Colonic mucosa (tissue), 4 donors: Measurements from ENCODE around the gene GAS7. TPM values are rescaled to one million over a fixed set of nuclear protein-coding genes. Genes with fewer than 3 reads are reported as not detected.

ENCODE experiments used
- DNase-seq: peaks from one replicate; pipeline ENCODE4 v3.0.0-alpha.2; 2020
- H3K27ac ChIP-seq: fragments of 200-600 bp; one replicate; pipeline ENCODE4 v1.8.0; 2021
- H3K27me3 ChIP-seq: fragments of 200-600 bp; one replicate; pipeline ENCODE4 v1.8.0; 2021
- H3K36me3 ChIP-seq: fragments of 200-600 bp; one replicate; pipeline ENCODE4 v1.8.0; 2021
- H3K4me1 ChIP-seq: fragments of 200-600 bp; one replicate; pipeline ENCODE4 v1.8.0; 2021; ENCODE audit warnings: mild to moderate bottlenecking
- H3K4me3 ChIP-seq: fragments of 200-600 bp; one replicate; pipeline ENCODE4 v1.8.0; 2021
- H3K9ac ChIP-seq, 2 donors: one replicate each; pipeline ENCODE4 v1.7.0; 2013; ENCODE audit warnings: control low read depth in 2 of 2, low read depth in 2 of 2, low read length in 2 of 2
- H3K9me3 ChIP-seq: fragments of 200-600 bp; one replicate; pipeline ENCODE4 v1.8.0; 2021
- intact Hi-C: fragments of 100-400 bp; cut with DNase I; formaldehyde crosslinking; loops from one replicate; pipeline ENCODE4 v1.14.1; 2022
- total RNA-seq, 2 donors: library from RNA; stranded (reverse); fragmentation: NEBNext Ultra II Directional in 1 of 2; extraction: Animal tissue kit (Norgen Biotek cat#: 25700) in 1 of 2; gene quantifications; one replicate each; pipeline ENCODE4 v1.2.1, GENCODE V29; 2021
- TF ChIP-seq, protein P1 (sequence below): fragments of 200-600 bp; IDR thresholded peaks from one replicate; pipeline ENCODE4 v1.8.0; 2022; ENCODE audit warnings: antibody characterized with exemption, mild to moderate bottlenecking
- donor health status: healthy.
- donor health status: DM: no; HTN: no; CAD: no.
- donor health status: DM: no; HTN: no; CAD: no.

The GAS7 gene
- total RNA-seq, 2 donors from 2014 or later: 4.7 to 17.0 TPM

- DNase-seq: no peak
Measured at GRCh38 chr17:10055262-10055975, 143.0 kb downstream of the GAS7 start.

GRCh38 chr17:10053782-10054540 lies 144.4 kb downstream of the GAS7 start:
- H3K4me1 ChIP-seq: no peaks in the 10 kb centered on the region
- H3K4me3 ChIP-seq: no peak overlapping the region
- no peaks in the 10 kb centered on the region for H3K36me3 ChIP-seq
- H3K27ac ChIP-seq: no peak overlapping the region
- H3K27me3 ChIP-seq: no peaks in the 10 kb centered on the region
- DNase-seq: no peak
- intact Hi-C loops: no loop called here
- H3K9ac ChIP-seq: no peak overlapping the region
- no peaks in the 10 kb centered on the region for H3K9me3 ChIP-seq
- TF ChIP-seq, protein P1, sequence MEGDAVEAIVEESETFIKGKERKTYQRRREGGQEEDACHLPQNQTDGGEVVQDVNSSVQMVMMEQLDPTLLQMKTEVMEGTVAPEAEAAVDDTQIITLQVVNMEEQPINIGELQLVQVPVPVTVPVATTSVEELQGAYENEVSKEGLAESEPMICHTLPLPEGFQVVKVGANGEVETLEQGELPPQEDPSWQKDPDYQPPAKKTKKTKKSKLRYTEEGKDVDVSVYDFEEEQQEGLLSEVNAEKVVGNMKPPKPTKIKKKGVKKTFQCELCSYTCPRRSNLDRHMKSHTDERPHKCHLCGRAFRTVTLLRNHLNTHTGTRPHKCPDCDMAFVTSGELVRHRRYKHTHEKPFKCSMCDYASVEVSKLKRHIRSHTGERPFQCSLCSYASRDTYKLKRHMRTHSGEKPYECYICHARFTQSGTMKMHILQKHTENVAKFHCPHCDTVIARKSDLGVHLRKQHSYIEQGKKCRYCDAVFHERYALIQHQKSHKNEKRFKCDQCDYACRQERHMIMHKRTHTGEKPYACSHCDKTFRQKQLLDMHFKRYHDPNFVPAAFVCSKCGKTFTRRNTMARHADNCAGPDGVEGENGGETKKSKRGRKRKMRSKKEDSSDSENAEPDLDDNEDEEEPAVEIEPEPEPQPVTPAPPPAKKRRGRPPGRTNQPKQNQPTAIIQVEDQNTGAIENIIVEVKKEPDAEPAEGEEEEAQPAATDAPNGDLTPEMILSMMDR: no peak

More at GRCh38 chr17:10055262-10055975, 143.0 kb downstream of the GAS7 start:
- intact Hi-C loops: no loop called here
- Histone ChIP-seq H3K4me1 (no peaks in the 10 kb centered on the region), H3K4me3 (no peak overlapping the region), H3K9ac (no peak overlapping the region), H3K27me3 (no peaks in the 10 kb centered on the region), H3K9me3 (no peaks in the 10 kb centered on the region), H3K36me3 (no peaks in the 10 kb centered on the region), H3K27ac (no peak overlapping the region)
- TF ChIP-seq, protein P1: no peak

DNA sequence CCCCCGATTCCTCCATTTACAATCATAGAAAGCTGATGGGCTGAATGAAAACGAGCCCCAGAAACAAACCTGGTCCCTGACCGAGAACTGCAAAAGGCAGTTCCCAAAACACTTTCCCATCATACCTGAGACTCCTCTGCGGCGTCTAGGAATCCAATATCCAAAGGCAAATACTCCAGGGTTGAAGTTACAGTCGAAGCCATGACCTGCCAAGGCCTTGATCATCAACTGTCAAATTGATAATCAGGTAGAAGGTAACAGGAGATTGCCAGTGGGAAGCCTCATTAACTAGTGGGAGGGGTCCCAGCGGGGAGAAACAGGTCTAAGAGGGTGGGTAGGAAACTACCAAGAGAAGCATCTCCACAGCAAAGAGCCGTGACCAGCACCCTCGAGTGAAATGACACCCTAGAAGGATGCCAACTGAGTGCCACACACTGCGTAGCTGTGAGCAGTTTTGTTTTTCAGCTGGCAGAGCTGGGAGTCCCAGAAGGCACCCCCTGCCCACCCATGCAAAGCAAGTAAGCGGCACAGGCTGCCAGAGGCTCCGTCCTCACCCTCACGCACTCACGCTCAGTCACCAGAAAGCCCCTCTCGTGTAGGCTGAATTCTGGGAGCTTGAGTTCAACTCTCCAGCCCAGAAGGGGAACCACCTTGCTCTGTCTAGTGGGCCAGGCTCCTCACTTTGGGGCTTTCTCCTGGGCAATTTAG lies 146.1 kb downstream of the GAS7 start:
- H3K27me3 ChIP-seq: no peaks in the 10 kb centered on the region
- intact Hi-C loops: no loop called here
- DNase-seq: no peak
- H3K27ac ChIP-seq: no peak overlapping the region
- H3K4me1 ChIP-seq: no peaks in the 10 kb centered on the region
- H3K9ac ChIP-seq: no peak overlapping the region
- no peak overlapping the region for H3K4me3 ChIP-seq
- no peaks in the 10 kb centered on the region for H3K36me3 ChIP-seq
- no peaks in the 10 kb centered on the region for H3K9me3 ChIP-seq
- TF ChIP-seq, protein P1: no peak

DNA sequence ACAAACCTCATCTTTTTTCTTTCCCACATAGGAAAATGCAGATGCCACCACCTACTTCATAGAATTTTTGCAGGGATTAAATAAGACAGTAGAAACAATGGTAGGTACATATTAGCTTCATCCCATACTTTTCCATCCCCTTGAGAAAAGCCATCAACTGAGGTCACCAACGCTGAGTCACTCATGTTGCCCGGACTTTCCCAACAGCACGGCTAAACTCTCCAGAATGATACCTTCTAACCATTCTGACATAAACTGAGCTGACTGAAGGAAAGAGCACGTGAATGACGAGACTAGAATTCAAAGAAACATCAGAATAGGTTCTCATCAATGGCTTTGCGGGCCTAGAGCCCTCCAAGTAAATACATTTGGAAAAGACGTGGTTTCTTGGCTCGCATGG lies 147.3 kb downstream of the GAS7 start:
- Histone ChIP-seq H3K27ac (peak overlapping the region; percentile 47), H3K36me3 (no peaks in the 10 kb centered on the region), H3K4me3 (no peak overlapping the region), H3K4me1 (no peaks in the 10 kb centered on the region), H3K9me3 (no peaks in the 10 kb centered on the region), H3K9ac (no peak overlapping the region), H3K27me3 (no peaks in the 10 kb centered on the region)
- no peak for DNase-seq
- intact Hi-C loops: no loop called here
- TF ChIP-seq, protein P1: no peak

- no peak overlapping the region for H3K4me3 ChIP-seq
- no peak overlapping the region for H3K9ac ChIP-seq
- intact Hi-C loops: no loop called here
- H3K9me3 ChIP-seq: no peaks in the 10 kb centered on the region
- no peaks in the 10 kb centered on the region for H3K36me3 ChIP-seq
- TF ChIP-seq, protein P1: no peak
- peak; percentile 37 for DNase-seq
- peak overlapping the region; percentile 47 for H3K27ac ChIP-seq
- H3K4me1 ChIP-seq: no peaks in the 10 kb centered on the region
- no peaks in the 10 kb centered on the region for H3K27me3 ChIP-seq
Measured at GRCh38 chr17:10050597-10051101, 147.8 kb downstream of the GAS7 start.
